HG03097 (cell line): ENCODE data around the gene ENDOG.
"Not testable (repeated sequence)": the region's sequence is repeated elsewhere in the genome, so short reads cannot be mapped to it uniquely, and the experiment has no call there.

ENCODE experiments used
- ATAC-seq: cut with Tn5 transposase; IDR thresholded peaks from one replicate; pipeline ENCODE4 v1.9.1; 2021; ENCODE audit not compliant: unreplicated experiment, low FRiP score

ENDOG gene

DNA sequence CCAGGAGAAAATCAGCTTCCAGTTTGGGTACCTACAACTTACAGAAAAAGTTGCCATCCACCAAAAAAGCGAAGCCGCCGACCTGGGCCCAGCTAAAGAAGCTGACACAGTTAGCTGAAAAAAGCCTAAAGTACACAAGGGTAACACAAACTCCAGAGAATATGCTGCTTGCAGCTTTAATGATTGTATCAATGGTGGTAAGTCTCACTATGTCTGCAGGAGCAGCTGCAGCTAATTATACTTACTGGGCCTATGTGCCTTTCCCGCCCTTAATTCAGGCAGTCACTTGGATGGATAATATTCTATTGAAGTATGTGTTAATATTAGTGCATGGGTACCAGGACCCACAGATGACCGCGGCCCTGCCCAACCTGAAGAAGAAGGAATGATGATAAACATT is 36.2 kb downstream of the ENDOG start:
- not testable (repeated sequence) for ATAC-seq

DNA sequence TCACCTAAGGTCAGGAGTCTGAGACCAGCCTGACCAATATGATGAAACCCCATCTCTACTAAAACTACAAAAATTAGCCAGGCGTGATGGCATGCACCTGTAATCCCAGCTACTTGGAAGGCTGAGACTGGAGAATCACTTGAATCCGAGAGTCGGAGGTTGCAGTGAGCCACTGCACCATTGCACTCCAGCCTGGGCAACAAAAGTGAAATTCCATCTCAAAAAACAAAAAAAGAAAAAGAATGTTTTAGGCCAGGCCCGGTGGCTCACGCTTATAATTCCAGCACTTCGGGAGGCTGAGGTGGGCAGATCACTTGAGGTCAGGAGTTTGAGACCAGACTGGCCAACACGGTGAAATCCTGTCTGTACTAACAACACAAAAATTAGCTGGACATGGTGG is 40.2 kb downstream of the ENDOG start:
- not testable (repeated sequence) for ATAC-seq

DNA sequence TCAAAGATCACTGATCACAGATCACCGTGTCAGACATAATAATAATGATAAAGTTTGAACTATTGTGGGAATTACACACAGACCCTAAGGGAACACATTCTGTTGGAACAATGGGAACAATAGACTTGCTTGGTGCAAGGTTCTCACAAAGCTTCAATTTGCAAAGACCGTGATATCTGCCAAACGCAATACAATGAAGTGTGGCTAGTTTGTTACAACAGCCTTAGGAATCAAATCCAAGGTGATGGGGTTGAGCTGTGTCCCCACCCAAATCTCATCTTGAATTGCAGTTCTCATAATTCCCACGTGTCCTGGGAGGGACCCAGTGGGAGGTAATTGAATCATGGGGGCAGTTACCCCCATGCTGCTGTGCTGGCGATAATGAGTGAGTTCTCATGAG is 42.6 kb downstream of the ENDOG start:
- ATAC-seq = no peak

DNA sequence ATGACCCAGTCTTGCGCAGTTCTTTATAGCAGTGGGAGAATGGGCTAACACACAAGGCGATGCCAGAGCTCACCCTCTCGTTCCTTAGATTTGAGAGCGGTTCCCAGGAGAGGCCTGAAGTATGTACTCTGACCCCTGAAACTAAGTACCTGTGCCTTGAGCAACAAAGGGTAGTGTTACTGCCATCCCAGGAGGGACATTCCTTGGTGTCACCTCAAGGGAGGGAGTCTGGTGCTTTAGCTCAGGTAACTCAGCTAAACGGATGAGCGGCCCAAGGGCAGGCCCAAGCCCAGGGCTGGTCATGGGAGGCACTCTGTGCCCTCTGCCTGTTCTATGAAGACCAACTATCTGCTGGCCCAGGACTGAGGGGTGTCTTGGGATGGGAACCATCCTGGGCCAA is 43.2 kb downstream of the ENDOG start:
- no peak for ATAC-seq

DNA sequence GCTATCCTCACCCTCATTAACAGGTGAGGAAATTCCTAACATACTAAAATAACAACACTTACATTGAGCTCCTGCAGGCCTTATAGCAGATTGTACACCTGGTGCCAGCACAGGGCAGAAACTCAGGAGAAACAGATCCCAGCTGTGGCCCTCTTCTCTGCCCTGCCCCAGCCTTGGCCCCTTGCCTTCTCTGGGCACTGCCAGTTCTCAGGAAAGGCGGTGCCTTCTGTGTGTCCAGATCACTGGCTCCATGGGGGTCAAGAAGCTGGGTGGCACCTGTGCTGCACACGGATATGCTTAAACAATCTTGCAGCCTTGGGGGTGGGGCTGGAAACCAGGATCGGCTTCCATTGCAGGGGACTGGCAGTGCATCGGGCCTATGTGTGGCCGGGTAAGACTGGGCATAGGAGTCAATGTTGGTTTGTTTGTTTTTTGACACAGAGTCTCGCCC is 44.1 kb downstream of the ENDOG start:
- ATAC-seq = no peak

DNA sequence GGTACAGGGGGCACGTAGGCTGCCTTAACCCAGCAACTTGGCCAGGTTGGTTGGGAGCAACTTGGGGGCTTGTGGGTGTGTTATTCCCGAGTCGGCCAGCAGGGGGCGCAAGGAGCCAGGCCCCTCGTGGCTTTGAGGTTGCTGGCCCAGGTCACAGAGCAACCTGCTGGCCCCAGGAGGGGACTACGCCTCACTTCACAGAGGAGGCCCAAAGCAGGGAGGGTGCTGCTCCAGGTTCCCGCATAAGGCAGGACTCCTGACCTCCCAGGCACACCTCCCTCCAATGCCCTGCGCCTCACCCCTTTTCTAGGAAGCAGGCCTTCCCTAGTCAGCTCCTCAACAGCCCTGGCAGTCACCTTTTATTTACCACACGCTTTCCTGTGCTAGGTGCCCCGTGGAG is 45.3 kb downstream of the ENDOG start:
- ATAC-seq = no peak

DNA sequence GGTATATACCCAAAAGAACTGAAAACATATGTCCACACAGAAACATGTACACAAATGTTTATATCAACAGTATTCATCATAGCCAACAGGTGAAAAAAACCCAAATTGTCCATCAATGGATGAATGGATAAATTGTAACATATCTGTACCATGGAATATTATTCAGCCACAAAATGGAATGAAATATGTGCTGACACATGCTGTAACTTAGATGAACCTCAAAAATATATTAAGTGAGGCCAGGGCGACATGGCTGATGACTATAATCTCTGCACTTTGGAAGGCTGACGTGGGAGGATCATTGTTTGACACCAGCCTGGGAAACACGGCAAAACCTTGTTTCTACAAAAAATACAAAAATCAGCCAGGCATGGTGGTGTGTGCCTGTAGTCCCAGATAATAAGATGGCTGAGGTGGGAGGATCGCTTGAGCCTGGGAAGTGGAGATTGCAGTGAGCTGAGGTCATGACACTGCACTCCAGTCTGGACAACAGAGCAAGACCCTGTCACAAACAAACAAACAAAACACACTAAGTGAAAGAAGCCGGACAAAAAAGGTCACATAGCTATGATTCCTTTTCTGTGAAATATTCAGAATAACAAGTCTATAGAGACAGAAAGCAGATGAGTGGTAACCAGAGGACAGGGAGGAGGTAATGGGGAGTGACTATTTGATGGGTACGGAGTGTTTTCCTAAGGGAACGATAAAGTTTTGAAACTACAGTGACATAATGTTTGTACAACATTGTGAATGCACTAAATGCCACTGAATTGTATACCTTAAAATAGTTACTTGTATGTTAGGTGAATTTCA is 52.0 kb downstream of the ENDOG start:
- no peak for ATAC-seq

DNA sequence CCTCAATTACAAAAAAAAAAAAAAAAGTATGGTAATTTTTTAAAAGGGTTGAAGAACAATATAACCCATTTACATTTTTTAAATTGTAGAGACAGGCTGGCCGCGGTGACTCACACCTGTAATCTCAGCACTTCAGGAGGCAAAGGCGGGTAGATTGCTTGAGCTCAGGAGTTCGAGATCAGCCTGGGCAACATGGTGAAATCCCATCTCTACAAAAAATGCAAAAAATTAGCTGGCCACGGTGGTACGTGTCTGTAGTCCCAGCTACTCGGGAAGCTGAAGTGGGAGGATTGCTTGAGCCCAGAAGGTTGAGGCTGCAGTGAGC is 52.6 kb downstream of the ENDOG start:
- ATAC-seq = not testable (repeated sequence)
